Spleen (tissue), 7 donors: ENCODE data around the gene RAB11FIP4.

Experiments used
- CTCF ChIP-seq, 11 experiments: fragments of 200-600 bp in 7 of 11; fragments of 450-650 bp in 4 of 11; sonication (generic) in 4 of 11; IDR thresholded peaks in 8 of 11; conservative IDR thresholded peaks in 3 of 11; 1 replicate in 7 of 11; 2 replicates in 4 of 11; pipeline versions ENCODE4 v1.4.0 to v1.8.0; 2016 to 2021; ENCODE audit warnings: antibody characterized with exemption in 11 of 11, inconsistent platforms in 4 of 11, mild to moderate bottlenecking in 1 of 11
- POLR2A ChIP-seq, 3 donors: fragments of 450-650 bp; IDR thresholded peaks; one replicate each; pipeline ENCODE4 v1.5.1; 2017; ENCODE audit warnings: antibody characterized with exemption in 3 of 3, mild to moderate bottlenecking in 1 of 3
- POLR2AphosphoS5 ChIP-seq, 3 donors: sonication (generic); formaldehyde crosslinking; IDR thresholded peaks; one replicate each; pipeline ENCODE4 v1.5.1; 2017; ENCODE audit warnings: antibody characterized with exemption in 3 of 3
- donor health status: DM: no; HTN: no; CAD: no; lungs with moderate emphysema.
- donor health status: DM: no; HTN: no; CAD: no.
- donor health status: DM: no; HTN: no; CAD: no.

DNA sequence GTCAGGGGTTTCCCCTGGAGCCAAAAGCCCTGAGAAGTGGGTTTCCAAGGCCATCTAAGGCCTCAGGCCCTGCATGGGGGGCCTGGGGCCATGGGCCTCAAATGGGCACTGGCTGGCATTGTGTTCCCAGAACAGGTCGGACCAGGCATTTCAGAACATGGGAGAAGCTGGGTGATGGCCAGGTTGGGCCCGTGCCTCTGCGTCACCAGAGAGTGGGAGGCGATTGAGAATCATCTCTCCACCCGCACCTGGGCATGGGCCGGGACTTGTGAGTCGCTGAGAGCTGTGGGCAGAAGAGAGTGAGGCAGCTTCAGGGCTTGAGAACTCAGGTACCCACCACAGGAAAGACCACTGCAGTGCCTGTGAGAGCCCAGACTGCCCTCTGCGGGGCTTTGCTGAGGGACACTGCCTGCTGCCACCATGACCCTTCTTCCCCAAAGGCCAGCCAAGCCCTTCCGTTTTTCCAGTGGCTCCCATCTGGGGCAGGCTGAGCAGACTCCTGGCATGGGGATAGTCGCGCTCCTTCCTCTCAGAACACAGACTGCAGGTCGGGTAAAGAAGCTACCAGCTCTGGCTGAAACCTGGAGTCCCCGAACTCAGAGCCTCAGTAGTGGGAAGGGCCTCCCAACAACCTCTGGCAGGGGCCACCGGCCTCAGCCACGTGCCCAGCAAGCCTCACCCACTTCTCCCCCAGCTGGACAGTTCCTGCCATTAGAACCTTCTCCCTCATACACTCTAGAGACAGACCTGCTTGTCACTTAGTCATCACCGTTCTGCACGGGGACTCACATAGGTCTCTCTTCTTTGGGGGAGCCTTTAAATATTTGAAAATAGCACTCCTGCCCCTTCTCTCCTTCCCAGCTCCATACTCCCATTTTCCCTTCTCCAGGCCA, 1.6 kb downstream of the RAB11FIP4 start:
- TF ChIP-seq POLR2A (IDR thresholded peaks at IDR 0.05) = no peak
- TF ChIP-seq POLR2AphosphoS5 (IDR thresholded peaks at IDR 0.05) = no peak
- TF ChIP-seq CTCF (IDR thresholded peaks at IDR 0.05 in 8 of 11, conservative IDR thresholded peaks at IDR 0.05 in 3 of 11) = no peak
